Activated CD4-positive, CD25-positive, alpha-beta regulatory T cell treated with anti-CD3 and anti-CD28 coated beads, Interleukin-2, amount 50 U/mL, for 72 hours (primary cell): ENCODE measurements around the gene SNX2.
"Not testable (repeated sequence)": the region's sequence is repeated elsewhere in the genome, so short reads cannot be mapped to it uniquely, and the experiment has no call there.

Experiments used
- DNase-seq: peaks from one replicate; pipeline ENCODE4 v3.0.0; 2021

Gene SNX2

DNA sequence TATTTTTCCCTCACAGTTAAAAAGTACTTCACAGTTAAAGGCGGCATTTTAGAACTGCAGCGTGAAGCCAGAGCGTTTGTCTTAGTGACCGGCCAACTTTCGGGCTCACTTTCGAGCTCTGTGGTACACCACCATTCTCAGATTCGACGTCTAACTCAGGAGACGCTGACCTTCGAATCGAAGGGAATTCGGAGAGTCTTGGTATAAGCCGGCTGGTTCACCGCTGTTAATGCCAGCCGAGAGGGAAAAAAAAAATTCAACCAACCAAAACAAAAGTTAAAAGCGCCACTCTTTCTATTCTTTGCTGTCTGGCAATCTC, 70.0 kb downstream of the SNX2 start:
- DNase-seq: no peak

DNA sequence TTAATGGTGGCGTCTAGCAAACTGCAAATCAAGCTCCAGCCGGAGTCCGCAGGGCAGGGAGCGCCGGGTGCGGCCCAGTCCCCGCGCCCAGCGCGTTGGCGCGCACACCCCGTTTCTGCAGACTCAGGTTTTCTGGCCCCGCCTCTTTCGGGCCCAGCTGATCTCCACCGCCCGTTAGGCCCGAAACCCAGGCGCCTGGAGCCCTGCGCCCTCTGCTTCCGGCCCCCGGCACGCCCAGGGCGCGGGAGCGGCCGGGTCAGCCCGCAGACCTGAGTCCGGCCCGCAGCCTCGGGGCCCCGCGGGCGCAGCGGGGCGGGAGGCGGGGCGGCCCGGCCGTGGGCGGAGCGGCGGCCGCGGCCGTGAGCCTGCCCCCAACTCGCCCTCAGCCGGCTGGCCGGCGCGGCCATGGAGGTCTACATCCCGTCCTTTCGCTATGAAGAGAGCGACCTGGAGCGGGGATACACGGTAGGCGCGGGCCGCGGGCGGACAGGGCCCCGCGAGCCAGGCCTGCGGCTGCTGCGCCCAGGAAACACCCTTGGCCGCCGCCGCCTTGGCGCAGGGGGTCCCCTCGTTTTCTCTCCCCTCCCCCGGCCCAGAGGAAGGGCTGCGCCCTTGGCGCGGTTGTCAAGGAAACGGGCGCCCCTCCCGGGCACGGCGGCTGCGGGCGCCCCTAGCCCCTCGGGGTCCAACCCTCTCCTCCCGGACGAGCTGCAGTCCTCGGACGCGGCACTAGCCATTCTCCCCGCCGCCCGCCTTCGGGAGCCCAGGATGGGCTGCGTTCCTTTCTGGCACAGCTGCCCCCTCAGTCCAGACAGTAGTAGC, 70.6 kb downstream of the SNX2 start, which contains the start of gene SNX24:
Gene SNX24, plus strand, starts transcription at position 385 of the 822 bp plus-strand sequence. Its CDS starts 21 bp downstream, at position 406.
- DNase-seq: peak; percentile 79

DNA sequence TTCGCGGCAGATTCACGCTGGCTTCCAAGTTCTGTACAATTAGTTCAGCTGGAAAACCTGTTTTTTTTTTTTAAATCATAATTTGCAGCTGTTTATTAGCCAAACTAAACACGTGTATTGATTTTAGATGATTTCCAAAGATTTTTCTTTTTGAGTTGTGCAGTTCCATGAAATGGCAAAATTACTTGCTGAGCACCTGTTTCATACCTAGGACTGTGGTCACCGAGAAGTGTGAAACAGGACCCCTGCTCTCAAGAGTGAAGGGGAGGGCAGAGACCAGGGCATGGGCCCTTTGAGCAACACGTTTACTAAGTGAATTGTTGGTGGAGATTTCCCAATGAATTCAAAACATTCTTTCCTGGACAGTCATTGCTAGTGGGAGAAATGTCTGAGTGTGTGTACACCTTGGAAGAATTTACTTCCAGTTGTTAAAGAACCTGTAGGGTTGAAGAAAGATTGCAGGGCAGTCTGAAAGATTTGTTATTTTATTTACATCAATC, 71.2 kb downstream of the SNX2 start:
- DNase-seq: no peak

DNA sequence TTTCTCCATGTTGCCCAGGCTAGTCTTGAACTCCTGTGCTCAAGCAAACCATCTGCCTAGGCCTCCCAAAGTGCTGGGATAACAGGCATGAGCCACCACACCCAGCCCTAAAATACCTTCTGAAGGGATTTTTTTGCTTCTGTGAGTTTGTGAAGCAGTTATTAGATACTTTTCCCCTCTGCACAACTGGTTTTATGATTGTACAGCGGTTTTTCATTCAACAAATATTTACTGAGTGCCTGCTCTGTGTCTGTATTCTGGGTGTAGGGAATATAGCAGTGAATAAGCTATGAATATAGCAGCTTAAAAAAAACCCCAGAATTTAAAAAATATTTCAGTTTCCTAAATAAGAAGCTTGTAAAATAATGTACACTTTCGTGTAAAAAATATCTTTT, 72.8 kb downstream of the SNX2 start:
- DNase-seq: no peak

DNA sequence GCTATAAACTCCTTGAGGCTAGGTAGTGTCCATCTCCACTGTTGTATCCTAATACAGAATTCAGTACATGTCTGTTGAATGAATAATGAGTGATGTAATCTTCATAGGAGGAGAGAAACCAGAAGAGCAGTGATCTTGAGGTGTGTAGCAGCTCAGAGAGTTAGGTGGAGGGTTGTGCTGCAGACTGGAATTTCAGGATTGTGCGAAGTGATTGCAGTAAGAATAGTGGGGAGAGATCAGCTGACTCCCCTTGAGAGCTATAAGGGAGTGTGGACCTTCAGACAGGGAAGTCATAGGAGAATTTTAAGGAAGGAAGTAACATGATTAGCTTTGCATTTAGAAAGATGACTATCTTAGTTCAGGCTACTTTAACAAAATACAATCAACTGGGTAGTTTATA, 74.9 kb downstream of the SNX2 start:
- no peak for DNase-seq

DNA sequence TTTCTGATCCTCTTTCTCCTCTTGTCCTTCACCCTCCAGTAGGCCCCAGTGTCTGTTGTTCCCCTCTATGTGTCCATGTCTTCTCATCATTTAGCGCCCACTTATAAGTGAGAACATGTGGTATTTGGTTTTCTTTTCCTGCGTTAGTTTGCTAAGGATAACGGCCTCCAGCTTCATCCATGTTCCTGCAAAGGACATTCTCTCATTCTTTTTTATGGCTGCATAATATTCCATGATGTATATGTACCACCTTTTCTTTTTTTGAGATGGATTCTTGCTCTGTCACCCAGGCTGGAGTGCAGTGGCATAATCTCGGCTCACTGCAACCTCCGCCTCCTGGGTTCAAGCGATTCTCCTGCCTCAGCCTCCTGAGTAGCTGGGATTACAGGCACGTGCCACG, 82.7 kb downstream of the SNX2 start:
- DNase-seq: not testable (repeated sequence)

DNA sequence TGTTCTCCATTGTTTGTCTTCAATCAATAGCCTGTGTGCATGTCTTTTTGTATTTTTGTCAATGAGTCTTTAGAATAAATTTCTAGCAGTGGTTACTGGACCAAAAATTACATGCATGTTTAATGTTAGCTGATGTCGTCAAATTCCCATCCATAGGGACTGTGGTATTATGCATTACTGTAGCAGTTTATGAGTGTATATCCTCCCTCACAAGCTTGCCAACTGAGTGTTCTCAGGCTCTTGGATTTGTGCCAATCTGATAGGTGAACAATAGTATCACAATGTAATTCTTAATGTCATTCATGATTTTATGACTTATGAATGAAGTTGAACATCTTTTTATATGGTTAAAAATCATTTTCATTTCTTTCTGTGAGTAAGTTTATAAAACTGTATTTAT, 83.6 kb downstream of the SNX2 start:
- no peak for DNase-seq

DNA sequence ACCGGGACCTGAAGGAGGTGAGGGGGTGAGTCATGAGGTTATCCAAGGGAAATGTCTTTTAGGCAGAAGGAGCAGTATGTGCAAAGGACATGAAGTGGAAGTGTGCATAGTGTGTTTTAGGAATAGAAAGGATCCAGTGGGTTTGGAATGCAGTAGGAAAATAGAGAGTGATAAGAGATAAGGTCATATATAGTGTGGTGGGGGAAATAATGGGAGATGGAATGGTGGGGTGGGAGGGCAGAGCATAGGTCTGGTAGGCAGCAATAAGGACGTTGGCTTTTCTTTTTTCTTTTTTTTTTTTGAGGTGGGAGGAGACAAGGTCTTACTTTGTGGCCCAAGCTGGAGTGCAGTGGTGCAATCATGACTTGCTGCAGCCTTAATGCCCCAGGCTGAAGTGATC, 88.4 kb downstream of the SNX2 start:
- no peak for DNase-seq

DNA sequence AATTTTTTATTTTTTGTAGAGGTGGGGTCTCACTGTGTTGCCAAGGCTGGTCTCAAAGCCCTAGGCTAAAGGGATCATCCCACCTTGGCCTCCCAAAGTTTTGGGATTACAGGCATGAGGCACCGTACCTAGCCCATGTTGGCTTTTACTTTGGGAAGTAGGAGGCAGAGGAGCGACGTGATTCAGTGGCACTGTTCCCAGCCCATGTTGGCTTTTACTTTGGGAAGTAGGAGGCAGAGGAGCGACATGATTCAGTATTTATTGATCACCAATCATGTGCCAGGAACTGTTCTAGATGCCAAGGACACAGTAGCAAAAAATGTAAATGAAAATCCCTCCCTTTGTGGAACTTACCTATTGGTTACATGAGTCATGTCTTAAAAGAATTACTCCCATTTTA, 88.8 kb downstream of the SNX2 start:
- no peak for DNase-seq

DNA sequence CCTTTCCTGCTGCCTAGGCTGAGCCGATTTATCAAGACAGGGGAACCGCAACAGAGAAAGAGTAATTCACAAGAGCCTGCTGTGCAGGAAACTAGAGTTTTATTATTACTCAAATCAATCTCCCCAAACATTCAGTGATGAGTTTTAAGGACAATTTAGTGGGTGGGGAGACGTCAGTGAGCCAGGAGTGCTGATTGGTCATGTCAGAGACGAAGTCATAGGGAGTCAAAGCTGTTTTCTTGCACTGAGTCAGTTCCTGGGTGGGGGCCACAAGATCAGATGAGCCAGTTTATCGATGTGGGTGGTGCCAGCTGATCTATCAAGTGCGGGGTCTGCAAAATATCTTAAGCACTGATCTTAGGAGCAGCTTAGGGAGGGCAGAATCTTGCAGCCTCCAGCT, 89.5 kb downstream of the SNX2 start:
- no peak for DNase-seq

DNA sequence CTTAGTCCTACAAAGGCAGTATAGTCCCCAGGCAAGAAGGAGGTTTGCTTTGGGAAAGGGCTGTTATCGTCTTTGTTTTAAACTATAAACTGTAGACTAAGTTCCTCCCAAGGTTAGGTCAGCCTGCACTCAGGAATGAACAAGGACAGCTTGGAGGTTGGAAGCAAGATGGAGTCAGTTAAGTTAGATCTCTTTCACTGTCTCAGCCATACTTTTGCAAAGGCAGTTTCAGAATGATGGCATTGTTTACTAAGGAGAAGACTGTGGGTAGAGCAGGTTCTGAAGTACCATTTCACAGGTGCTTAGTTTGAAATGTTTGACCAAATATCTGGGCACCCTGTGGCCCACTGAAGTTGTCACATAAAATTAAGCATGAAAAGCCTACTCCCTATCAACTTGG, 90.0 kb downstream of the SNX2 start:
- no peak for DNase-seq

DNA sequence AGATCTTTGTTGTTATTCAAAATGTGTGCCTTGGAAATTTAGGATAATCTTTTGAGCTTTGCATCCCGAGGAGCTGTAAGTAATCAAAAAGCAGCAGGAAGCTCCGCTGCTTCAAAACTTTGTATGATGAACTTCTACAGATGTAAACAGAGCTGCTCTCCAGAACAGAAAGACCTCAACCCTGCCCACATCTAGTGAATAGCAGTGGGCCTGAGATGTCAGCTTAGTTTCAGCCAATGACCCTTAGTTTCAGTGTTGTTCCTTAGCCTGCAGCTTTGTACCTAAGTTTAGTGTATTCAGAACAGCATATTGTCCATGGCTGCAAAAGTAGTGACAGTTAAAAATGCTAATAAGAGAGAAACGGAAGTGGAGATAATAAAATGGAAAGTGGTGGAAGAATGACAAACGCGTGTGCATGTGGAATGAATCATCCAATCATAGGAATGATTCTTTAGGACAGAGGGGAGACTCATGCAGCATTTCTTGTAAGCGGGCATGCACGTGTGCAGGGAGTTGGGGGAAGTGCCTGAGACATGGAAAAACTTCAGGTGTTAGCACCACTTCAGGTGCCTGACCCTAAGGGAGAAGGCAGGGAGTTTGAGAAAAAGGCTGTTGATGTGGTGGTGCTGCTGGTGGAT, 95.5 kb downstream of the SNX2 start:
- no peak for DNase-seq

DNA sequence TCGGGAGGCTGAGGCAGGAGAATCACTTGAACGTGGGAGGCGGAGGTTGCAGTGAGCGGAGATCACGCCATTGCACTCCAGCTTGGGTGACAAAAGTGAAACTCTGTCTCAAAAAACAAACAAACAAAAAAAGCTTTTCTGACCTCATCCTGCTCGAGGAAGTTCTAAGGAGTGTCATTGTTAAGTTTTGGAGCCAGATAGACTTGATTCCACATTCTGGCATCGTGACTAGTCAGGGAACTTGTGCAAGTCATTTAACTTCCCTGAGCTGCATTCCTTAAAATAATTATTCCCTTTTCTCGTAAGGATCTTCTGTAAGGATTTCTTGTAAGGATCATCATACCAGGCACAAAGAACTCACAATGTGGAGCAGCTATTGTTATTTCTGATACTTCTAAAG, 96.8 kb downstream of the SNX2 start:
- no peak for DNase-seq

DNA sequence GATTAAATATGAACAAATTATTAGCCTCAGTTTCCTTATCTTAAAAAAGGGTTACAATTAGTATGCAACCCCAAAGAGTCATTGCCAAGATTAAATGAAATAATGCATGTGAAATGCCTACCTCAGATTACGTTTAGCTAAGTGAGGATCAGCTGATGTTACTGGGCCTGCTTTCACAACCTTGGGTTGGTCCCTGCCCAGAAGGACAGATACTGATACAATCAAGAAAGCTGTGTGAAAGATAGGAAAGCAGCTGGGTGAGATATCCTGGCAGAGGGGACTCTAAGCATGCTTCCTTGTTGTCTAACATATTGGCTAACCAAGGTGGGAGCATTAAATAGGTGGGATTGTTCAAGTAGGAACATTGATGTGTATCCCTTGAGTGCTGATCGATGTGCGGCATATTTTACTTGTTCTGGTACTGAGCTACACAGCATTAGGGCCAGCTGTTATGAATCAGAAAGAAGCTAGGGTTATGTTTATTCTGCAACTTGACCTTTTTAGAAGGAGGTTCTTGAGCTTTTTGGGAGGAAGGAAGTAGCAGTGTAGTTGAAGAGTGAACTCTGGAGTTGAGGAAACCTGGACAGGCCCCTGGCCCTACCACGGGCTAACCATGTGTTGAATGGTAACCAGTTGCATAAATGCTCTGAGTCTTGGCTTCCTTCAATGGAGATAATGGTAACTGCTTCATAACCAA, 99.4 kb downstream of the SNX2 start:
- no peak for DNase-seq

DNA sequence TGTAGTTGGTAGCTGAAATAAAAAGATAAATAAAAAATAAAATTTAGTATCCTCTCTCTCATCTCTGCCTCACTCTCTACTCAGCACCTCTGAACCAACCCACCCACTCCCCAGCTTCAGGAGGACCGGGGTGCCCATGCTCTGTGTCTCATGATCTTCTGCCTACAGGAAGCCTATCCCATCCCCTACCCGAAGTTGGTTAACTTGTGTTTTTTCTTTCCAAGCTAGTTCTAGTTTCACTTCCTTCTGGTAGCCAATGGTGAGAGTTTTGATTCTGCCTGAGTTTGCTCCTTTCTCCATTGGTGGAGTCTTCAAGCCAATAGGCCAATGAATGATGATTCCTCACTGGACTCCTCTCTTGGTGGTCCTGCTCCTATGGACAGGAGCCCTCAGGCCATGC, 102.6 kb downstream of the SNX2 start:
- DNase-seq: no peak

DNA sequence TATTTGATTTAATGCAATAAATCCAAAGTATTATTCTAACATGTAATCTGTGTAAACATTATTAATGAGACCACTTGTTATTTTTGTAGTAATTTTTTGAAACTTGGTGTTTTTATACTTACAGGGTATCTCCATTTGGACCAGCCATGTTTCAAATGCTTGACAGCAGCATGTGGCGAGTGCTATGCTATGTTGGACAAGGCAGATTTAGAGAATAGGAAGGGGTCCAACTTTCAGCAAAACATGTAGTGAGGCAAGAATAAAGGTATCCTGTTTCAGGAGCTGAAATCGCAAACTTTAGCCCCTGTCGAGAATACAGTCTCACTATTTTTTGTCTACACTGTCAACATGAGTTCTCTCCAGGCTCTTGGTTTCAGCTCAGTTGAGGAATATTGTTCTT, 104.2 kb downstream of the SNX2 start:
- no peak for DNase-seq
